Parathyroid adenoma (tissue), 2 donors: Measurements from ENCODE around the gene SLC8A1.

ENCODE experiments used
- H2AFZ ChIP-seq: fragments of 300-600 bp; sonication (generic); one replicate; pipeline ENCODE4 v1.7.0; 2017; ENCODE audit warnings: antibody characterized with exemption, mild to moderate bottlenecking
- H3K27ac ChIP-seq: fragments of 300-600 bp; sonication (generic); one replicate; pipeline ENCODE4 v1.7.0; 2017
- H3K27me3 ChIP-seq: fragments of 300-600 bp; sonication (generic); one replicate; pipeline ENCODE4 v1.7.0; 2017; ENCODE audit warnings: low read length; ENCODE audit not compliant: control insufficient read depth, insufficient read depth
- H3K36me3 ChIP-seq: fragments of 300-600 bp; sonication (generic); one replicate; pipeline ENCODE4 v1.7.0; 2017; ENCODE audit warnings: low read length; ENCODE audit not compliant: control insufficient read depth, insufficient read depth
- H3K4me1 ChIP-seq: fragments of 300-600 bp; sonication (generic); one replicate; pipeline ENCODE4 v1.7.0; 2017; ENCODE audit warnings: control low read depth
- H3K4me2 ChIP-seq: fragments of 300-600 bp; sonication (generic); one replicate; pipeline ENCODE4 v1.7.0; 2017; ENCODE audit warnings: low read length
- H3K4me3 ChIP-seq: fragments of 300-600 bp; sonication (generic); one replicate; pipeline ENCODE4 v1.7.0; 2017; ENCODE audit warnings: low read depth, low read length
- H3K79me2 ChIP-seq: fragments of 300-600 bp; sonication (generic); one replicate; pipeline ENCODE4 v1.7.0; 2017; ENCODE audit warnings: control low read depth
- H3K9ac ChIP-seq: fragments of 300-600 bp; sonication (generic); one replicate; pipeline ENCODE4 v1.7.0; 2017; ENCODE audit warnings: mild to moderate bottlenecking
- H3K9me3 ChIP-seq: fragments of 300-600 bp; sonication (generic); one replicate; pipeline ENCODE4 v1.7.0; 2017; ENCODE audit warnings: low read length; ENCODE audit not compliant: control insufficient read depth
- TF ChIP-seq, protein P1 (sequence below): fragments of 300-600 bp; sonication (generic); IDR thresholded peaks from one replicate; pipeline ENCODE4 v1.7.0; 2017; ENCODE audit warnings: antibody characterized with exemption, mild to moderate bottlenecking
- donor health status: primary hyperparathyroidism.

Gene SLC8A1

GRCh38 chr2:40436093-40436475 is 15.8 kb downstream of the SLC8A1 start:
- Histone ChIP-seq H3K27me3 (no peaks in the 10 kb centered on the region), H3K36me3 (no peaks in the 10 kb centered on the region), H2AFZ (no peak overlapping the region), H3K4me2 (no peak overlapping the region), H3K4me3 (no peak overlapping the region), H3K4me1 (no peaks in the 10 kb centered on the region), H3K9me3 (no peaks in the 10 kb centered on the region), H3K79me2 (no peaks in the 10 kb centered on the region), H3K9ac (no peak overlapping the region), H3K27ac (no peak overlapping the region)
- TF ChIP-seq, protein P1, sequence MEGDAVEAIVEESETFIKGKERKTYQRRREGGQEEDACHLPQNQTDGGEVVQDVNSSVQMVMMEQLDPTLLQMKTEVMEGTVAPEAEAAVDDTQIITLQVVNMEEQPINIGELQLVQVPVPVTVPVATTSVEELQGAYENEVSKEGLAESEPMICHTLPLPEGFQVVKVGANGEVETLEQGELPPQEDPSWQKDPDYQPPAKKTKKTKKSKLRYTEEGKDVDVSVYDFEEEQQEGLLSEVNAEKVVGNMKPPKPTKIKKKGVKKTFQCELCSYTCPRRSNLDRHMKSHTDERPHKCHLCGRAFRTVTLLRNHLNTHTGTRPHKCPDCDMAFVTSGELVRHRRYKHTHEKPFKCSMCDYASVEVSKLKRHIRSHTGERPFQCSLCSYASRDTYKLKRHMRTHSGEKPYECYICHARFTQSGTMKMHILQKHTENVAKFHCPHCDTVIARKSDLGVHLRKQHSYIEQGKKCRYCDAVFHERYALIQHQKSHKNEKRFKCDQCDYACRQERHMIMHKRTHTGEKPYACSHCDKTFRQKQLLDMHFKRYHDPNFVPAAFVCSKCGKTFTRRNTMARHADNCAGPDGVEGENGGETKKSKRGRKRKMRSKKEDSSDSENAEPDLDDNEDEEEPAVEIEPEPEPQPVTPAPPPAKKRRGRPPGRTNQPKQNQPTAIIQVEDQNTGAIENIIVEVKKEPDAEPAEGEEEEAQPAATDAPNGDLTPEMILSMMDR: no peak

GRCh38 chr2:40435426-40436092 is 16.3 kb downstream of the SLC8A1 start:
- H3K4me2 ChIP-seq: no peak overlapping the region
- H3K79me2 ChIP-seq: no peaks in the 10 kb centered on the region
- no peaks in the 10 kb centered on the region for H3K9me3 ChIP-seq
- TF ChIP-seq, protein P1: no peak
- H3K4me3 ChIP-seq: no peak overlapping the region
- H3K9ac ChIP-seq: no peak overlapping the region
- H2AFZ ChIP-seq: no peak overlapping the region
- H3K27ac ChIP-seq: no peak overlapping the region
- no peaks in the 10 kb centered on the region for H3K27me3 ChIP-seq
- H3K36me3 ChIP-seq: no peaks in the 10 kb centered on the region
- H3K4me1 ChIP-seq: no peaks in the 10 kb centered on the region

GRCh38 chr2:40434731-40435271 is 17.1 kb downstream of the SLC8A1 start:
- H3K9me3 ChIP-seq: no peaks in the 10 kb centered on the region
- H2AFZ ChIP-seq: no peak overlapping the region
- H3K4me3 ChIP-seq: no peak overlapping the region
- no peaks in the 10 kb centered on the region for H3K4me1 ChIP-seq
- no peak overlapping the region for H3K4me2 ChIP-seq
- H3K36me3 ChIP-seq: no peaks in the 10 kb centered on the region
- H3K79me2 ChIP-seq: no peaks in the 10 kb centered on the region
- TF ChIP-seq, protein P1: no peak
- no peaks in the 10 kb centered on the region for H3K27me3 ChIP-seq
- H3K9ac ChIP-seq: no peak overlapping the region
- H3K27ac ChIP-seq: no peak overlapping the region

DNA sequence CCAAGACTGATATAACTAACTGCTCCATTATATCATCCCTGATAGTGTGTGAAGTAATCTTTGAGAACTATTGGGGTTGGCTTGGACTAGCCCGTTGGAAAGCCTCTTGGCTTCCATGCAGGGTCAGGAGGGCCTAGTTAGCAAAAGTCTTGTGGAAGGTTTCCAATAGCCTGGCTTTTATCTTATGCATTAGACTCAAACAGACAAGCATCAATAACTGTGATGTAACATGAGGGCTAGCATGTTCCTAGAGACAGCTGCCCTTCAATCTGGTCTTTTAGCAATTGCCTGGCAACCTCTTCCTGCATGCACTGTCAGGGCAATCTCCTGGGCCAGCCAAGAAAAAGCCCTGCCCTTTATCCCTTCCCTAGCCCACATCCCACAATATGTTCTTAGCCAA is 18.2 kb downstream of the SLC8A1 start:
- Histone ChIP-seq H3K36me3 (no peaks in the 10 kb centered on the region), H3K4me3 (no peak overlapping the region), H3K9ac (no peak overlapping the region), H3K9me3 (no peaks in the 10 kb centered on the region), H3K4me2 (no peak overlapping the region), H2AFZ (no peak overlapping the region), H3K79me2 (no peaks in the 10 kb centered on the region), H3K4me1 (no peaks in the 10 kb centered on the region), H3K27me3 (no peaks in the 10 kb centered on the region), H3K27ac (no peak overlapping the region)
- TF ChIP-seq, protein P1: no peak
